Testis (tissue), 2 donors: ENCODE data around the gene FAM131A.

ENCODE experiments used
- POLR2A ChIP-seq: fragments of 450-650 bp; IDR thresholded peaks from one replicate; pipeline ENCODE4 v1.6.1; 2017; ENCODE audit warnings: antibody characterized with exemption, mild to moderate bottlenecking, moderate library complexity
- TF ChIP-seq, protein P1 (sequence below), 3 experiments: fragments of 450-650 bp in 2 of 3; fragments of 200-600 bp in 1 of 3; sonication (generic) in 1 of 3; IDR thresholded peaks; one replicate each; pipeline ENCODE4 v1.5.1; 2016 to 2019; ENCODE audit warnings: antibody characterized with exemption in 3 of 3, mild to moderate bottlenecking in 2 of 3, moderate library complexity in 1 of 3

DNA sequence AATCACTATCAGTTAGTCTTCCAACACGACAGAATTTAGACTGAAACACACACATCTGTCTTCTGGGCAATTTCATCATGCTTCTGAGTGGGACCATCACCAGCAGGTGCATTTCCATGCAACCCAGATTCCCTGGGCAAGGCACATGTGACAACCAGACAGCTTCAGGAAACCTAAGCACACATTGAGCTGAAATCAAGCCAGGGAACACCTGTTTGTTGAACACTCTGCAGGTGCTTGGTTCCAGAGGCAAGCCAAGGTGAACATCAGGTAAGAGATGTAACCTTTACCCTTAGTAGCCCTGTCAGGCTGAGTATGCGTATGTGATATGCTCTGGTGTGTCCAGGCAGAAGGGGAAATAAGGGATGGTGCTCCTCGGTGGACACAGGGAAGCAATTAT, 41.6 kb upstream of the FAM131A start:
- TF ChIP-seq, protein P1, sequence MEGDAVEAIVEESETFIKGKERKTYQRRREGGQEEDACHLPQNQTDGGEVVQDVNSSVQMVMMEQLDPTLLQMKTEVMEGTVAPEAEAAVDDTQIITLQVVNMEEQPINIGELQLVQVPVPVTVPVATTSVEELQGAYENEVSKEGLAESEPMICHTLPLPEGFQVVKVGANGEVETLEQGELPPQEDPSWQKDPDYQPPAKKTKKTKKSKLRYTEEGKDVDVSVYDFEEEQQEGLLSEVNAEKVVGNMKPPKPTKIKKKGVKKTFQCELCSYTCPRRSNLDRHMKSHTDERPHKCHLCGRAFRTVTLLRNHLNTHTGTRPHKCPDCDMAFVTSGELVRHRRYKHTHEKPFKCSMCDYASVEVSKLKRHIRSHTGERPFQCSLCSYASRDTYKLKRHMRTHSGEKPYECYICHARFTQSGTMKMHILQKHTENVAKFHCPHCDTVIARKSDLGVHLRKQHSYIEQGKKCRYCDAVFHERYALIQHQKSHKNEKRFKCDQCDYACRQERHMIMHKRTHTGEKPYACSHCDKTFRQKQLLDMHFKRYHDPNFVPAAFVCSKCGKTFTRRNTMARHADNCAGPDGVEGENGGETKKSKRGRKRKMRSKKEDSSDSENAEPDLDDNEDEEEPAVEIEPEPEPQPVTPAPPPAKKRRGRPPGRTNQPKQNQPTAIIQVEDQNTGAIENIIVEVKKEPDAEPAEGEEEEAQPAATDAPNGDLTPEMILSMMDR (IDR thresholded peaks at IDR 0.05) = no peak
- no peak for TF ChIP-seq POLR2A
